ENCODE measurements around the gene E2F2.

Gene E2F2

GRCh38 chr1:23483321-23484252, 47.4 kb downstream of the E2F2 start, which contains the start of gene ASAP3:
Gene ASAP3, minus strand, starts transcription at chr1:23484179. Its CDS starts 46 bp downstream, at chr1:23484133.
- DNase-seq (ENCODE audit: low read depth) = no peak

- DNase-seq (ENCODE audit: low read depth) = no peak
These were observed 49.1 kb downstream of the E2F2 start for GRCh38 chr1:23481904-23482303.

- DNase-seq (ENCODE audit: low read depth) = no peak
These were observed 49.9 kb downstream of the E2F2 start for GRCh38 chr1:23481026-23481597.

GRCh38 chr1:23480187-23481025, 50.6 kb downstream of the E2F2 start:
- no peak for DNase-seq (ENCODE audit: low read depth)

- DNase-seq (ENCODE audit: low read depth) = no peak
These were observed 51.4 kb downstream of the E2F2 start for GRCh38 chr1:23479666-23479941.

GRCh38 chr1:23478896-23479665, 52.0 kb downstream of the E2F2 start:
- DNase-seq (ENCODE audit: low read depth) = no peak

- DNase-seq (ENCODE audit: low read depth) = no peak
These were observed 53.5 kb downstream of the E2F2 start for GRCh38 chr1:23477359-23478144.

- DNase-seq (ENCODE audit: low read depth) = no peak
These were observed 55.4 kb downstream of the E2F2 start for GRCh38 chr1:23475641-23476040.

- DNase-seq (ENCODE audit: low read depth) = no peak
These were observed 55.9 kb downstream of the E2F2 start for GRCh38 chr1:23475134-23475628.

GRCh38 chr1:23473037-23473800, 57.8 kb downstream of the E2F2 start:
- no peak for DNase-seq (ENCODE audit: low read depth)

- DNase-seq (ENCODE audit: low read depth) = no peak
These were observed 58.5 kb downstream of the E2F2 start for GRCh38 chr1:23472351-23473036.

- DNase-seq (ENCODE audit: low read depth) = no peak
These were observed 59.5 kb downstream of the E2F2 start for GRCh38 chr1:23471473-23472075.

- no peak for DNase-seq (ENCODE audit: low read depth)
These were observed 60.6 kb downstream of the E2F2 start for GRCh38 chr1:23470282-23471070.

GRCh38 chr1:23469372-23469982, 61.6 kb downstream of the E2F2 start:
- no peak for DNase-seq (ENCODE audit: low read depth)

- DNase-seq (ENCODE audit: low read depth) = no peak
These were observed 64.5 kb downstream of the E2F2 start for GRCh38 chr1:23466423-23466989.

GRCh38 chr1:23463286-23463685, 67.7 kb downstream of the E2F2 start:
- no peak for DNase-seq (ENCODE audit: low read depth)

GRCh38 chr1:23462766-23463165, 68.3 kb downstream of the E2F2 start:
- DNase-seq (ENCODE audit: low read depth) = no peak

GRCh38 chr1:23461050-23461449, 70.0 kb downstream of the E2F2 start:
- no peak for DNase-seq (ENCODE audit: low read depth)

Measured in activated T-cell treated with anti-CD3 and anti-CD28 coated beads for 1 hour (primary cell).